ENCODE results near the gene PDE4B.
"Not testable (repeated sequence)": the region's sequence is repeated elsewhere in the genome, so short reads cannot be mapped to it uniquely, and the experiment has no call there.

PDE4B gene

GRCh38 chr1:65817891-65818290 lies 25.2 kb downstream of the PDE4B start:
- DNase-seq = no peak

- no peak for DNase-seq
Measured at GRCh38 chr1:65818966-65819365, 26.3 kb downstream of the PDE4B start.

- DNase-seq = peak; percentile 90
Measured at GRCh38 chr1:65820983-65821382, 28.3 kb downstream of the PDE4B start.

GRCh38 chr1:65821386-65821785 lies 28.7 kb downstream of the PDE4B start:
- DNase-seq = no peak

- DNase-seq = no peak
Measured at GRCh38 chr1:65824103-65824502, 31.4 kb downstream of the PDE4B start.

GRCh38 chr1:65825741-65826140 lies 33.0 kb downstream of the PDE4B start:
- DNase-seq = peak; percentile 76

- DNase-seq = no peak
Measured at GRCh38 chr1:65826782-65827181, 34.1 kb downstream of the PDE4B start.

GRCh38 chr1:65827346-65827745 lies 34.7 kb downstream of the PDE4B start:
- peak; percentile 47 for DNase-seq

- DNase-seq = peak; percentile 3
Measured at GRCh38 chr1:65830306-65830705, 37.6 kb downstream of the PDE4B start.

GRCh38 chr1:65832296-65832695 lies 39.6 kb downstream of the PDE4B start:
- peak; percentile 75 for DNase-seq

GRCh38 chr1:65836686-65837085 lies 44.0 kb downstream of the PDE4B start:
- DNase-seq = no peak

GRCh38 chr1:65840683-65841082 lies 48.0 kb downstream of the PDE4B start:
- DNase-seq = no peak

GRCh38 chr1:65844296-65844695 lies 51.6 kb downstream of the PDE4B start:
- no peak for DNase-seq

- DNase-seq = no peak
Measured at GRCh38 chr1:65844821-65845534, 52.3 kb downstream of the PDE4B start.

GRCh38 chr1:65845535-65846060 lies 52.9 kb downstream of the PDE4B start:
- DNase-seq = no peak

GRCh38 chr1:65846866-65847265 lies 54.2 kb downstream of the PDE4B start:
- DNase-seq = no peak

- DNase-seq = no peak
Measured at GRCh38 chr1:65850281-65850680, 57.6 kb downstream of the PDE4B start.

- DNase-seq = not testable (repeated sequence)
Measured at GRCh38 chr1:65856591-65856990, 63.9 kb downstream of the PDE4B start.

GRCh38 chr1:65866439-65866838 lies 73.7 kb downstream of the PDE4B start:
- no peak for DNase-seq

GRCh38 chr1:65872301-65872700 lies 79.6 kb downstream of the PDE4B start:
- DNase-seq = no peak

- DNase-seq = not testable (repeated sequence)
Measured at GRCh38 chr1:65878342-65878741, 85.6 kb downstream of the PDE4B start.

- no peak for DNase-seq
Measured at GRCh38 chr1:65880611-65881010, 87.9 kb downstream of the PDE4B start.

GRCh38 chr1:65881067-65881594 lies 88.4 kb downstream of the PDE4B start:
- DNase-seq = peak; percentile 31

- DNase-seq = no peak
Measured at GRCh38 chr1:65882076-65882475, 89.4 kb downstream of the PDE4B start.

GRCh38 chr1:65889441-65889840 lies 96.7 kb downstream of the PDE4B start:
- DNase-seq = no peak
